ENCODE data around the gene DNAH1.

Gene DNAH1

GRCh38 chr3:52437326-52438103 lies 121.4 kb downstream of the DNAH1 start:
- no peak for DNase-seq

- DNase-seq = no peak
Observed at GRCh38 chr3:52438104-52438376, 121.9 kb downstream of the DNAH1 start.

- DNase-seq = no peak
Observed at GRCh38 chr3:52438579-52439425, 122.7 kb downstream of the DNAH1 start.

- DNase-seq = no peak
Observed at GRCh38 chr3:52439426-52440248, 123.5 kb downstream of the DNAH1 start.

- no peak for DNase-seq
Observed at GRCh38 chr3:52440249-52440551, 124.1 kb downstream of the DNAH1 start.

GRCh38 chr3:52440671-52441070 lies 124.6 kb downstream of the DNAH1 start:
- no peak for DNase-seq

GRCh38 chr3:52441091-52441771 lies 125.1 kb downstream of the DNAH1 start:
- no peak for DNase-seq

- no peak for DNase-seq
Observed at GRCh38 chr3:52441772-52442332, 125.7 kb downstream of the DNAH1 start.

- no peak for DNase-seq
Observed at GRCh38 chr3:52442409-52443267, 126.5 kb downstream of the DNAH1 start.

GRCh38 chr3:52443268-52443610 lies 127.1 kb downstream of the DNAH1 start:
- DNase-seq = no peak

- no peak for DNase-seq
Observed at GRCh38 chr3:52443791-52444687, 127.9 kb downstream of the DNAH1 start.

GRCh38 chr3:52444860-52445793 lies 129.0 kb downstream of the DNAH1 start, which contains the start of gene SEMA3G:
Gene SEMA3G, minus strand, starts transcription at chr3:52445103. Its CDS starts 76 bp downstream, at chr3:52445027.
- DNase-seq = peak; percentile 72

- DNase-seq = no peak
Observed at GRCh38 chr3:52446042-52446441, 129.9 kb downstream of the DNAH1 start.

GRCh38 chr3:52446631-52447511 lies 130.8 kb downstream of the DNAH1 start:
- peak; percentile 69 for DNase-seq

- no peak for DNase-seq
Observed at GRCh38 chr3:52447512-52448355, 131.6 kb downstream of the DNAH1 start.

All from CD4-positive, alpha-beta T cell treated with Interferon gamma for 1 hour (primary cell).